ENCODE measurements around the gene RNF187. TPM values are rescaled to one million over a fixed set of nuclear protein-coding genes. Genes with fewer than 3 reads are reported as not detected.

RNF187 gene
- total and polyA plus RNA-seq, 4 donors: 27.5 to 130 (median 37.2) TPM

DNA sequence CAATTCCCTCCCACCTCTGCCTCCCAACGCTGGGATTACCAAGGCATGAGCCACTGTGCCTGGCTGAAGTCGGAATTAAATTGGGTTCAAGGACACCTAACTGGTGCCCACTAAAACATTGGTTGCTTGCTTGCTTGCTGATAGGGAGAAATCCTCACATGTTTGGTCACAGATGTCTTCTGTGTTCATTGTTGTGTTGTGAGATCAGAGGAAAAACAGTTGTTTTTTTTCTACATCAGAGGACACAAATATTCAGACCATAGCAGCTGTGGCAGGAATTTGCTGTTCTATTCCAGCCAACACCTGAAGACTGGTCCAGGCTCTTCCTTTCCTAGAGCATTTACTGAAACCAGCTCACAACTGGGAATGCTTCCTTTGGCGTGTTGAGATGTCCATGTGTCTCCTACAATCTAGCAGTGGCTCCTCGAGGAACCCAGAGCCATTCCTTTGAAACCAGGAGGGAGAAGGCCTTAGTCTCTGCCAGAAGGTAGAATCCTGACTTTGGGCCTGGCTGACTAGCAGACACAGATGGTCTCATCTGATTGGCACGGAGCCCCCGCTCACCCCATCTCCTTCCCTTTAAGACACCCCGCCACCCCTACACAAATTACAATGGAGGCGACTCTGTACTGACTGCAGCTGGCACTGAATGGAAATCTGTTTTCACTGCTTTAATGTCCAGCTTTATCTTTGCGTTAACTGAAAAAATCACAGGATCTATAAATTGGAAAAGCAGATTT is 46.3 kb upstream of the RNF187 start:
- Histone ChIP-seq H3K9me3 (ENCODE audit: control insufficient read depth in 4 of 4, insufficient read depth in 3 of 4, low read length in 3 of 4) (peaks cover 0 to 4% (median 0%) of the 10 kb centered on the region in 4 donors), H3K36me3 (ENCODE audit: control insufficient read depth in 4 of 4, insufficient read depth in 4 of 4, low read length in 4 of 4) (no peaks in the 10 kb centered on the region), H3K27ac (ENCODE audit: low read depth in 1 of 2, low read length in 1 of 2) (no peak overlapping the region), H3K4me1 (ENCODE audit: control insufficient read depth in 5 of 5, insufficient read depth in 5 of 5, low read length in 5 of 5) (peaks cover 0 to 9% (median 0%) of the 10 kb centered on the region in 5 donors), H3K27me3 (ENCODE audit: control insufficient read depth in 3 of 3, insufficient read depth in 3 of 3, low read length in 2 of 3) (peaks cover 3 to 18% (median 7%) of the 10 kb centered on the region in 3 donors), H3K4me3 (no peak overlapping the region), H3K9ac (ENCODE audit: insufficient read depth in 1 of 2, low read length in 2 of 2) (no peak overlapping the region)
- TF ChIP-seq, protein P1, sequence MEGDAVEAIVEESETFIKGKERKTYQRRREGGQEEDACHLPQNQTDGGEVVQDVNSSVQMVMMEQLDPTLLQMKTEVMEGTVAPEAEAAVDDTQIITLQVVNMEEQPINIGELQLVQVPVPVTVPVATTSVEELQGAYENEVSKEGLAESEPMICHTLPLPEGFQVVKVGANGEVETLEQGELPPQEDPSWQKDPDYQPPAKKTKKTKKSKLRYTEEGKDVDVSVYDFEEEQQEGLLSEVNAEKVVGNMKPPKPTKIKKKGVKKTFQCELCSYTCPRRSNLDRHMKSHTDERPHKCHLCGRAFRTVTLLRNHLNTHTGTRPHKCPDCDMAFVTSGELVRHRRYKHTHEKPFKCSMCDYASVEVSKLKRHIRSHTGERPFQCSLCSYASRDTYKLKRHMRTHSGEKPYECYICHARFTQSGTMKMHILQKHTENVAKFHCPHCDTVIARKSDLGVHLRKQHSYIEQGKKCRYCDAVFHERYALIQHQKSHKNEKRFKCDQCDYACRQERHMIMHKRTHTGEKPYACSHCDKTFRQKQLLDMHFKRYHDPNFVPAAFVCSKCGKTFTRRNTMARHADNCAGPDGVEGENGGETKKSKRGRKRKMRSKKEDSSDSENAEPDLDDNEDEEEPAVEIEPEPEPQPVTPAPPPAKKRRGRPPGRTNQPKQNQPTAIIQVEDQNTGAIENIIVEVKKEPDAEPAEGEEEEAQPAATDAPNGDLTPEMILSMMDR (IDR thresholded peaks at IDR 0.05; ENCODE audit: control extremely low read depth, extremely low read depth): no peak
- peak in 1 of 3 donors; percentile 16 for DNase-seq
- WGBS, 2 donors: 86 to 89% methylated on average over 9 of the region's 9 CpGs
- no peak for ATAC-seq (ENCODE audit: insufficient read depth, low FRiP score)

DNA sequence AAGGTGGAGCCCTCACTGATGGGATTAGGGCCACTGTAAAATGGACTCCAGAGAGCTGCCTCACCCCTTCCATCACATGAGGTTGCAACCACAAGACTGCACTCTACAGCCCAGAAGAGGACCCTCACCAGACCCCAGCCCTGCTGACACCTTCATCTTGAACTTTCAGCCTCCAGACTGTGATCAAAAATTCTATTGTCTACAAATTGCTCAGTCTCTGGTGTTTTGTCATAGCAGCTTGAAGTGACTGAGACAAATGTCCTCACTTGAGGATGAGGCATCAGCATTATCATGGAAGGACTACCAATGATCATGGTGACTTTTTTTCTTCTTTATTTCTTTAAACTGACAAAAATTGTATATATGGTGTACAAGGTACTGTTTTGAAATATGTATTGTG is 43.8 kb upstream of the RNF187 start:
- ATAC-seq (ENCODE audit: insufficient read depth, low FRiP score) (no peak), DNase-seq (no peak)
- H3K27ac ChIP-seq (ENCODE audit: low read depth in 1 of 2, low read length in 1 of 2): no peak overlapping the region
- no peaks in the 10 kb centered on the region for H3K36me3 ChIP-seq (ENCODE audit: control insufficient read depth in 4 of 4, insufficient read depth in 4 of 4, low read length in 4 of 4)
- H3K9ac ChIP-seq (ENCODE audit: insufficient read depth in 1 of 2, low read length in 2 of 2): no peak overlapping the region
- peaks cover 3 to 33% (median 11%) of the 10 kb centered on the region in 3 donors for H3K27me3 ChIP-seq (ENCODE audit: control insufficient read depth in 3 of 3, insufficient read depth in 3 of 3, low read length in 2 of 3)
- peaks cover 0 to 14% (median 0%) of the 10 kb centered on the region in 5 donors for H3K4me1 ChIP-seq (ENCODE audit: control insufficient read depth in 5 of 5, insufficient read depth in 5 of 5, low read length in 5 of 5)
- H3K4me3 ChIP-seq: no peak overlapping the region
- H3K9me3 ChIP-seq (ENCODE audit: control insufficient read depth in 4 of 4, insufficient read depth in 3 of 4, low read length in 3 of 4): peaks cover 0 to 2% (median 0%) of the 10 kb centered on the region in 4 donors
- TF ChIP-seq, protein P1 (IDR thresholded peaks at IDR 0.05; ENCODE audit: control extremely low read depth, extremely low read depth): no peak

DNA sequence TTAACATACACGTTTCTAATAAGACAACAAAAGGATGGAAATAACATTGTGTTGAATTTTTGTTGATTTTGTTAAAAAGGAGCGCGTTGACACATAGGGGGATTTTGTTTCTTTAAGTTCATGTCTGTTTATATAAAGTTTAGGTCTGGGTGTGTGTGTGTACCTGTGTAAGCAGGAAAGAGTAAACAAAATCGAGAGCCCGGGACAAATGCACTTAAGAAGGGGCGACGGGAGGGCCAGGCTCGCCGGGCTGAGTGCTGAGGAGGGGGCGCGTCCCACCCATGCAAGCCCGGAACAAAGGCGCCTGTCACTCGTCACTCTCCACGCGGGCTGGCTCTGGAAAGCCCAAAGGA is 41.7 kb upstream of the RNF187 start:
- H3K27ac ChIP-seq (ENCODE audit: low read depth in 1 of 2, low read length in 1 of 2): no peak overlapping the region
- peaks cover 0 to 2% (median 0%) of the 10 kb centered on the region in 4 donors for H3K9me3 ChIP-seq (ENCODE audit: control insufficient read depth in 4 of 4, insufficient read depth in 3 of 4, low read length in 3 of 4)
- H3K27me3 ChIP-seq (ENCODE audit: control insufficient read depth in 3 of 3, insufficient read depth in 3 of 3, low read length in 2 of 3): peaks cover 3 to 33% (median 11%) of the 10 kb centered on the region in 3 donors
- no peak overlapping the region for H3K9ac ChIP-seq (ENCODE audit: insufficient read depth in 1 of 2, low read length in 2 of 2)
- no peak for DNase-seq
- no peak for ATAC-seq (ENCODE audit: insufficient read depth, low FRiP score)
- no peak overlapping the region for H3K4me3 ChIP-seq
- TF ChIP-seq, protein P1 (IDR thresholded peaks at IDR 0.05; ENCODE audit: control extremely low read depth, extremely low read depth): no peak
- H3K36me3 ChIP-seq (ENCODE audit: control insufficient read depth in 4 of 4, insufficient read depth in 4 of 4, low read length in 4 of 4): no peaks in the 10 kb centered on the region
- 6 to 7% methylated on average over 16 of the region's 16 CpGs for WGBS, 2 donors
- H3K4me1 ChIP-seq (ENCODE audit: control insufficient read depth in 5 of 5, insufficient read depth in 5 of 5, low read length in 5 of 5): peaks cover 0 to 14% (median 0%) of the 10 kb centered on the region in 5 donors
